ENCODE results near the gene RIN3. TPM values are rescaled to one million over a fixed set of nuclear protein-coding genes. Genes with fewer than 3 reads are reported as not detected.

Gene RIN3
- total RNA-seq, 1 experiment from 2014 or later = 4.8 TPM

DNA sequence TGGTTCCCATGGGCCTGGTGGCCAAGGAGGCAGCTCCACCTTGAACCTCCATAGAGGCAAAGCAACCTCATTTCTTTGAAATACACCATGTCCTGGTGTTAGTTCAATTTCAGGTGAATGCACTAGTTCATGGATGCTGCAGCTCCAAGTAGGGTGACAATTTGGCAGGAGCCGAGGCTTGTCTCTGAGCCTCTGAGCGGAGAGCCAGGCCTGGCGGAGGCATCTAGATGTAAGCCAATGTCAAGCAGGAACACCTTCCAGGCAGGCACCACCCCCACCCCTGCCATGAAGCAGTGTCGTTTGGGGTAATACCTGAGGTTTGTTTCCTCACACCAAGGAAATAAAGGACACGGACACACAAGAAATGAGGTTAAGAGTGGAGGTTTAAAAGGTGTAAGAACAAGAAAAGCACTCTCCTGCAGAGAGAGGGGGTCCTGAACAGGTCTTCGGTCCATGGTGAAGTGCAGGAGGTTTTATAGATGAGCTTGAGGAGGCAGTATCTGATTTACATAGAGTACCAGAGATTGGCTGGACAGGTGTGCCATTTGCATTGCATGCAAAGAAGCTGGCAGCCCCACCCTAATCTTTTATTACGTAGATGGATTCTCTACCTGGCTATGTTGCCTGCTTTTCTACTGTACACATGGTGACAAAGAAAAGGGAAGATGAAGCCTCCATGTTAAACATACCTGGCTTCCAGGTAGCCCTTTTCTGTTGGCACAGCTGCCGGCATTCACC, 60.3 kb downstream of the RIN3 start:
- Histone ChIP-seq H3K9ac (ENCODE audit: low read length) (no peak overlapping the region), H3K4me1 (ENCODE audit: insufficient read depth, low read length) (peaks cover 4% of the 10 kb centered on the region; the same call in 1 of the 2 replicates), H3F3A (ENCODE audit: low read length, unreplicated experiment) (no peaks in the 10 kb centered on the region), H3K4me3 (ENCODE audit: low read length) (no peak overlapping the region), H3K9me2 (replicated peaks; ENCODE audit: low read length) (no peaks in the 10 kb centered on the region), H3K27ac (ENCODE audit: low read length) (no peak overlapping the region), H3K27me3 (ENCODE audit: low read length) (no peaks in the 10 kb centered on the region), H3K9me3 (ENCODE audit: low read length) (no peaks in the 10 kb centered on the region), H3K36me3 (ENCODE audit: low read depth, low read length) (no peaks in the 10 kb centered on the region), H4K20me1 (ENCODE audit: low read length) (no peaks in the 10 kb centered on the region), H2AFZ (ENCODE audit: low read length) (no peak overlapping the region), H3K79me2 (ENCODE audit: low read length) (no peaks in the 10 kb centered on the region), H3K4me2 (ENCODE audit: low read length) (no peak overlapping the region)
- no TSS peak for BruUV-seq (replicated peaks)
- ChIA-PET CTCF (no interaction called here), POLR2A (ENCODE audit: unreplicated experiment) (no interaction called here)
- no peak for DNase-seq
- TF ChIP-seq, protein P1, sequence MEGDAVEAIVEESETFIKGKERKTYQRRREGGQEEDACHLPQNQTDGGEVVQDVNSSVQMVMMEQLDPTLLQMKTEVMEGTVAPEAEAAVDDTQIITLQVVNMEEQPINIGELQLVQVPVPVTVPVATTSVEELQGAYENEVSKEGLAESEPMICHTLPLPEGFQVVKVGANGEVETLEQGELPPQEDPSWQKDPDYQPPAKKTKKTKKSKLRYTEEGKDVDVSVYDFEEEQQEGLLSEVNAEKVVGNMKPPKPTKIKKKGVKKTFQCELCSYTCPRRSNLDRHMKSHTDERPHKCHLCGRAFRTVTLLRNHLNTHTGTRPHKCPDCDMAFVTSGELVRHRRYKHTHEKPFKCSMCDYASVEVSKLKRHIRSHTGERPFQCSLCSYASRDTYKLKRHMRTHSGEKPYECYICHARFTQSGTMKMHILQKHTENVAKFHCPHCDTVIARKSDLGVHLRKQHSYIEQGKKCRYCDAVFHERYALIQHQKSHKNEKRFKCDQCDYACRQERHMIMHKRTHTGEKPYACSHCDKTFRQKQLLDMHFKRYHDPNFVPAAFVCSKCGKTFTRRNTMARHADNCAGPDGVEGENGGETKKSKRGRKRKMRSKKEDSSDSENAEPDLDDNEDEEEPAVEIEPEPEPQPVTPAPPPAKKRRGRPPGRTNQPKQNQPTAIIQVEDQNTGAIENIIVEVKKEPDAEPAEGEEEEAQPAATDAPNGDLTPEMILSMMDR (conservative IDR thresholded peaks at IDR 0.05; ENCODE audit: low read depth, low read length) = no peak
- TF ChIP-seq EZH2 (IDR thresholded peaks at IDR 0.05; ENCODE audit: low read length, unreplicated experiment) = no peak
- no peak for TF ChIP-seq EZH2phosphoT487 (IDR thresholded peaks at IDR 0.05; ENCODE audit: borderline replicate concordance, low read length)
- intact Hi-C loops (cut with micrococcal nuclease) = no loop called here
- no peak for ATAC-seq

DNA sequence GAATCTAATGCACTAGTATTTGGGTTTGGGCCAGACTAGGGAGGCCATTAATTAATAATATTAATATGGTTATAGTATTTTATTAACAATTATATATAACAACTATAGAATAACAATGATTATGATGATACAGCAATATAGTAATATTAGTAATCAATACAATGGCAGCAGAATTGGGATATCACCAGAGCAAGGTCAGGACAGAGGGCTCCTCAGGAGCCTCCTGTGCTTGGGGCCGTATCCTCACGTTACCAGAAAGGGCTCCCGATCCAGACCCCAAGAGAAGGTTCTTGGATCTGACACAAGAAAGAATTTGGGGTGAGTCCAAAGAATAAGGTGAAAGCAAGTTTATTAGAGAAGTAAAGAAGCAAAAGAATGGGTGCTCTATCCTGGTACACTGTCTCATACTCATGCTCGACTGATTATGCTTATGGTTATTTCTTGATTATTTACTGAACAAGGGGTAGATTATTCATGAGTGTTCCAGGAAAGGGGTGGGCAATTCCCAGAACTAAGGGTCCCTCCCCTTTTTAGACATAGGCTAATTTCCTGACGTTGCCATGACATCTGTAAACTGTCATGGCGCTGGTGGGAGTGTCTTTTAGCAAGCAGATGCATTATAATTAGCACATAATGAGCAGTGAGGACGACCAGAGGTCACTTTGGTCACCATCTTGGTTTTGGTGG, 61.6 kb downstream of the RIN3 start:
- no peak for ATAC-seq
- Histone ChIP-seq H3K27me3 (ENCODE audit: low read length) (no peaks in the 10 kb centered on the region), H3K9ac (ENCODE audit: low read length) (no peak overlapping the region), H3K79me2 (ENCODE audit: low read length) (no peaks in the 10 kb centered on the region), H3K36me3 (ENCODE audit: low read depth, low read length) (no peaks in the 10 kb centered on the region), H3K9me3 (ENCODE audit: low read length) (no peaks in the 10 kb centered on the region), H3F3A (ENCODE audit: low read length, unreplicated experiment) (no peaks in the 10 kb centered on the region), H3K27ac (ENCODE audit: low read length) (no peak overlapping the region), H3K4me3 (ENCODE audit: low read length) (no peak overlapping the region), H4K20me1 (ENCODE audit: low read length) (no peaks in the 10 kb centered on the region), H2AFZ (ENCODE audit: low read length) (no peak overlapping the region), H3K9me2 (replicated peaks; ENCODE audit: low read length) (no peaks in the 10 kb centered on the region), H3K4me2 (ENCODE audit: low read length) (no peak overlapping the region), H3K4me1 (ENCODE audit: insufficient read depth, low read length) (peaks cover 4% of the 10 kb centered on the region; the same call in 1 of the 2 replicates)
- TF ChIP-seq EZH2 (IDR thresholded peaks at IDR 0.05; ENCODE audit: low read length, unreplicated experiment) = no peak
- TF ChIP-seq, protein P1 (conservative IDR thresholded peaks at IDR 0.05; ENCODE audit: low read depth, low read length) = no peak
- no peak for TF ChIP-seq EZH2phosphoT487 (IDR thresholded peaks at IDR 0.05; ENCODE audit: borderline replicate concordance, low read length)
- CTCF ChIA-PET = no interaction called here
- POLR2A ChIA-PET (ENCODE audit: unreplicated experiment) = no interaction called here
- BruUV-seq (replicated peaks) = no TSS peak
- DNase-seq = no peak
- intact Hi-C loops (cut with micrococcal nuclease) = no loop called here

All from PC-3 (cell line).